ENCODE results near the gene NOTCH1.

Gene NOTCH1

GRCh38 chr9:136537896-136538598 lies 7.8 kb downstream of the NOTCH1 start:
- H3K4me2 ChIP-seq (ENCODE audit: low read length) = no peak overlapping the region

GRCh38 chr9:136537411-136537810 lies 8.4 kb downstream of the NOTCH1 start:
- Histone ChIP-seq H4K91ac (ENCODE audit: low read depth, low read length) (no peak overlapping the region), H3K4me2 (ENCODE audit: low read length) (no peak overlapping the region), H3K36me3 (ENCODE audit: control insufficient read depth in 1 of 2, insufficient read depth in 2 of 2, low read length in 2 of 2) (peaks cover 7 to 18% of the 10 kb centered on the region in 2 experiments), H3K27me3 (ENCODE audit: insufficient read depth, low read length) (no peaks in the 10 kb centered on the region), H3K4me1 (ENCODE audit: control insufficient read depth in 1 of 2, insufficient read depth in 2 of 2, low read length in 2 of 2) (peaks cover 5 to 8% of the 10 kb centered on the region in 2 experiments), H3K79me1 (ENCODE audit: low read length) (no peaks in the 10 kb centered on the region), H3K9ac (ENCODE audit: low read length) (no peak overlapping the region), H2BK12ac (ENCODE audit: low read length) (no peak overlapping the region), H3K27ac (ENCODE audit: low read depth, low read length) (no peak overlapping the region), H3K4me3 (ENCODE audit: low read depth, low read length) (no peak overlapping the region), H2AFZ (ENCODE audit: insufficient read depth, low read length, poor library complexity) (no peak overlapping the region), H2AK5ac (ENCODE audit: low read length) (no peak overlapping the region), H3K18ac (ENCODE audit: low read length) (no peak overlapping the region), H3K4ac (ENCODE audit: low read depth, low read length) (no peak overlapping the region), H3K14ac (ENCODE audit: low read length) (no peak overlapping the region), H2BK120ac (ENCODE audit: insufficient read depth, low read length, poor library complexity) (no peak overlapping the region), H4K12ac (ENCODE audit: low read depth, low read length) (no peak overlapping the region), H3K23ac (ENCODE audit: low read length) (no peak overlapping the region), H3K9me3 (ENCODE audit: insufficient read depth, low read depth, low read length) (peaks cover 2% of the 10 kb centered on the region), H4K8ac (ENCODE audit: low read depth, low read length) (no peak overlapping the region), H3K79me2 (ENCODE audit: control insufficient read depth, insufficient read depth, low read length, poor library complexity) (no peaks in the 10 kb centered on the region), H2BK5ac (ENCODE audit: low read depth, low read length, poor library complexity) (no peak overlapping the region)
- WGBS (ENCODE audit: extremely low coverage, insufficient coverage, insufficient read length) = no CpG with 5 or more reads among the region's 7 CpGs
- DNase-seq = no peak

More at GRCh38 chr9:136537896-136538598, 7.8 kb downstream of the NOTCH1 start:
- Histone ChIP-seq H2AK5ac (ENCODE audit: low read length) (no peak overlapping the region), H2AFZ (ENCODE audit: insufficient read depth, low read length, poor library complexity) (no peak overlapping the region), H3K9me3 (ENCODE audit: insufficient read depth, low read depth, low read length) (peaks cover 2% of the 10 kb centered on the region), H3K4ac (ENCODE audit: low read depth, low read length) (no peak overlapping the region), H4K8ac (ENCODE audit: low read depth, low read length) (no peak overlapping the region), H4K91ac (ENCODE audit: low read depth, low read length) (no peak overlapping the region), H3K36me3 (ENCODE audit: control insufficient read depth in 1 of 2, insufficient read depth in 2 of 2, low read length in 2 of 2) (peaks cover 7 to 23% of the 10 kb centered on the region in 2 experiments), H2BK12ac (ENCODE audit: low read length) (no peak overlapping the region), H3K27me3 (ENCODE audit: insufficient read depth, low read length) (no peaks in the 10 kb centered on the region), H3K14ac (ENCODE audit: low read length) (no peak overlapping the region), H3K27ac (ENCODE audit: low read depth, low read length) (no peak overlapping the region), H2BK120ac (ENCODE audit: insufficient read depth, low read length, poor library complexity) (no peak overlapping the region), H3K23ac (ENCODE audit: low read length) (no peak overlapping the region), H3K4me1 (ENCODE audit: control insufficient read depth in 1 of 2, insufficient read depth in 2 of 2, low read length in 2 of 2) (peaks cover 5 to 8% of the 10 kb centered on the region in 2 experiments), H2BK5ac (ENCODE audit: low read depth, low read length, poor library complexity) (no peak overlapping the region), H3K79me2 (ENCODE audit: control insufficient read depth, insufficient read depth, low read length, poor library complexity) (no peaks in the 10 kb centered on the region), H3K4me3 (ENCODE audit: low read depth, low read length) (no peak overlapping the region), H3K9ac (ENCODE audit: low read length) (no peak overlapping the region), H3K18ac (ENCODE audit: low read length) (no peak overlapping the region), H3K79me1 (ENCODE audit: low read length) (no peaks in the 10 kb centered on the region), H4K12ac (ENCODE audit: low read depth, low read length) (no peak overlapping the region)
- no CpG with 5 or more reads among the region's 21 CpGs for WGBS (ENCODE audit: extremely low coverage, insufficient coverage, insufficient read length)
- no peak for DNase-seq

GRCh38 chr9:136536721-136537241 lies 9.1 kb downstream of the NOTCH1 start:
- Histone ChIP-seq H3K27ac (ENCODE audit: low read depth, low read length) (no peak overlapping the region), H3K27me3 (ENCODE audit: insufficient read depth, low read length) (no peaks in the 10 kb centered on the region), H2BK5ac (ENCODE audit: low read depth, low read length, poor library complexity) (no peak overlapping the region), H3K4me3 (ENCODE audit: low read depth, low read length) (no peak overlapping the region), H3K4ac (ENCODE audit: low read depth, low read length) (no peak overlapping the region), H3K18ac (ENCODE audit: low read length) (no peak overlapping the region), H3K9ac (ENCODE audit: low read length) (no peak overlapping the region), H2AFZ (ENCODE audit: insufficient read depth, low read length, poor library complexity) (no peak overlapping the region), H2BK120ac (ENCODE audit: insufficient read depth, low read length, poor library complexity) (no peak overlapping the region), H4K12ac (ENCODE audit: low read depth, low read length) (no peak overlapping the region), H2AK5ac (ENCODE audit: low read length) (no peak overlapping the region), H3K4me1 (ENCODE audit: control insufficient read depth in 1 of 2, insufficient read depth in 2 of 2, low read length in 2 of 2) (peaks cover 5 to 8% of the 10 kb centered on the region in 2 experiments), H3K4me2 (ENCODE audit: low read length) (no peak overlapping the region), H3K9me3 (ENCODE audit: insufficient read depth, low read depth, low read length) (peaks cover 2% of the 10 kb centered on the region), H4K91ac (ENCODE audit: low read depth, low read length) (no peak overlapping the region), H4K8ac (ENCODE audit: low read depth, low read length) (no peak overlapping the region), H3K79me1 (ENCODE audit: low read length) (no peaks in the 10 kb centered on the region), H3K36me3 (ENCODE audit: control insufficient read depth in 1 of 2, insufficient read depth in 2 of 2, low read length in 2 of 2) (peaks cover 7 to 13% of the 10 kb centered on the region in 2 experiments), H3K23ac (ENCODE audit: low read length) (no peak overlapping the region), H3K79me2 (ENCODE audit: control insufficient read depth, insufficient read depth, low read length, poor library complexity) (no peaks in the 10 kb centered on the region), H2BK12ac (ENCODE audit: low read length) (no peak overlapping the region), H3K14ac (ENCODE audit: low read length) (no peak overlapping the region)
- WGBS (ENCODE audit: extremely low coverage, insufficient coverage, insufficient read length) = no CpG with 5 or more reads among the region's 16 CpGs
- no peak for DNase-seq

GRCh38 chr9:136536051-136536720 lies 9.7 kb downstream of the NOTCH1 start:
- no peaks in the 10 kb centered on the region for H3K79me2 ChIP-seq (ENCODE audit: control insufficient read depth, insufficient read depth, low read length, poor library complexity)
- H3K27ac ChIP-seq (ENCODE audit: low read depth, low read length) = no peak overlapping the region
- no peak overlapping the region for H3K4me2 ChIP-seq (ENCODE audit: low read length)
- no peak overlapping the region for H4K12ac ChIP-seq (ENCODE audit: low read depth, low read length)
- H2BK120ac ChIP-seq (ENCODE audit: insufficient read depth, low read length, poor library complexity) = no peak overlapping the region
- H3K9ac ChIP-seq (ENCODE audit: low read length) = no peak overlapping the region
- no peak overlapping the region for H2BK5ac ChIP-seq (ENCODE audit: low read depth, low read length, poor library complexity)
- no peak overlapping the region for H2BK12ac ChIP-seq (ENCODE audit: low read length)
- H3K18ac ChIP-seq (ENCODE audit: low read length) = no peak overlapping the region
- no peak overlapping the region for H4K8ac ChIP-seq (ENCODE audit: low read depth, low read length)
- no peak overlapping the region for H3K4me3 ChIP-seq (ENCODE audit: low read depth, low read length)
- peaks cover 7 to 9% of the 10 kb centered on the region in 2 experiments for H3K36me3 ChIP-seq (ENCODE audit: control insufficient read depth in 1 of 2, insufficient read depth in 2 of 2, low read length in 2 of 2)
- H3K4me1 ChIP-seq (ENCODE audit: control insufficient read depth in 1 of 2, insufficient read depth in 2 of 2, low read length in 2 of 2) = peaks cover 5 to 8% of the 10 kb centered on the region in 2 experiments
- H3K4ac ChIP-seq (ENCODE audit: low read depth, low read length) = no peak overlapping the region
- H3K9me3 ChIP-seq (ENCODE audit: insufficient read depth, low read depth, low read length) = peaks cover 2% of the 10 kb centered on the region
- no peak overlapping the region for H3K23ac ChIP-seq (ENCODE audit: low read length)
- no peak overlapping the region for H2AK5ac ChIP-seq (ENCODE audit: low read length)
- H2AFZ ChIP-seq (ENCODE audit: insufficient read depth, low read length, poor library complexity) = no peak overlapping the region
- H3K79me1 ChIP-seq (ENCODE audit: low read length) = no peaks in the 10 kb centered on the region
- H3K27me3 ChIP-seq (ENCODE audit: insufficient read depth, low read length) = no peaks in the 10 kb centered on the region
- no peak overlapping the region for H3K14ac ChIP-seq (ENCODE audit: low read length)
- H4K91ac ChIP-seq (ENCODE audit: low read depth, low read length) = no peak overlapping the region
- no CpG with 5 or more reads among the region's 20 CpGs for WGBS (ENCODE audit: extremely low coverage, insufficient coverage, insufficient read length)
- DNase-seq = no peak
